ENCODE measurements around the gene ZPLD1. TPM values are rescaled to one million over a fixed set of nuclear protein-coding genes. Genes with fewer than 3 reads are reported as not detected.

ZPLD1 gene
- total RNA-seq, 2 experiments from 2014 or later = not detected

GRCh38 chr3:102481050-102481449 is 46.2 kb downstream of the ZPLD1 start:
- DNase-seq = no peak
- Mint-ChIP-seq H3K9me3 (no peaks in the 10 kb centered on the region), H3K36me3 (ENCODE audit: low read depth) (no peaks in the 10 kb centered on the region), H3K4me3 (no peak overlapping the region), H3K27me3 (peaks cover 4% of the 10 kb centered on the region), H3K4me1 (ENCODE audit: low read depth) (no peaks in the 10 kb centered on the region), H3K27ac (no peak overlapping the region)
- POLR2A ChIA-PET = interaction anchor here (0.7 kb wide), 1 partner anchor 13 kb away, joined by 3 read pairs; no protein-coding TSS in a partner anchor
- no peaks in the 10 kb centered on the region for H3K27me3 ChIP-seq (ENCODE audit: control insufficient read depth in 1 of 2, insufficient read depth in 2 of 2, low read length in 2 of 2)
- no peaks in the 10 kb centered on the region for H3K36me3 ChIP-seq (ENCODE audit: insufficient read depth, low read length)
- no peaks in the 10 kb centered on the region for H3K9me3 ChIP-seq (ENCODE audit: control insufficient read depth in 1 of 2, insufficient read depth in 1 of 2, low read length in 2 of 2)
- H3K4me3 ChIP-seq (ENCODE audit: low read length) = no peak overlapping the region
- H3K27ac ChIP-seq (ENCODE audit: low read depth in 1 of 2, low read length in 2 of 2) = no peak overlapping the region
- ATAC-seq (ENCODE audit: poor library complexity) = no peak
- intact Hi-C loops (cut with DNase I, micrococcal nuclease) = no loop called here
- H3K4me1 ChIP-seq (ENCODE audit: insufficient read depth, low read length) = no peaks in the 10 kb centered on the region
- CTCF ChIA-PET = no interaction called here
- no peak for TF ChIP-seq CTCF (IDR thresholded peaks at IDR 0.05)

GRCh38 chr3:102483556-102483955 is 48.7 kb downstream of the ZPLD1 start:
- H3K4me1 ChIP-seq (ENCODE audit: insufficient read depth, low read length) = no peaks in the 10 kb centered on the region
- no peaks in the 10 kb centered on the region for H3K9me3 ChIP-seq (ENCODE audit: control insufficient read depth in 1 of 2, insufficient read depth in 1 of 2, low read length in 2 of 2)
- Mint-ChIP-seq H3K27me3 (peaks cover 4% of the 10 kb centered on the region), H3K4me1 (ENCODE audit: low read depth) (no peaks in the 10 kb centered on the region), H3K27ac (no peak overlapping the region), H3K4me3 (no peak overlapping the region), H3K9me3 (no peaks in the 10 kb centered on the region), H3K36me3 (ENCODE audit: low read depth) (no peaks in the 10 kb centered on the region)
- intact Hi-C loops (cut with DNase I, micrococcal nuclease) = no loop called here
- H3K36me3 ChIP-seq (ENCODE audit: insufficient read depth, low read length) = no peaks in the 10 kb centered on the region
- ATAC-seq (ENCODE audit: poor library complexity) (no peak), DNase-seq (no peak)
- CTCF ChIA-PET = no interaction called here
- TF ChIP-seq CTCF (IDR thresholded peaks at IDR 0.05) = no peak
- POLR2A ChIA-PET = no interaction called here
- no peak overlapping the region for H3K4me3 ChIP-seq (ENCODE audit: low read length)
- no peak overlapping the region for H3K27ac ChIP-seq (ENCODE audit: low read depth in 1 of 2, low read length in 2 of 2)
- H3K27me3 ChIP-seq (ENCODE audit: control insufficient read depth in 1 of 2, insufficient read depth in 2 of 2, low read length in 2 of 2) = no peaks in the 10 kb centered on the region

GRCh38 chr3:102484363-102484762 is 49.5 kb downstream of the ZPLD1 start:
- Mint-ChIP-seq H3K36me3 (ENCODE audit: low read depth) (no peaks in the 10 kb centered on the region), H3K4me1 (ENCODE audit: low read depth) (no peaks in the 10 kb centered on the region), H3K27ac (no peak overlapping the region), H3K27me3 (no peaks in the 10 kb centered on the region), H3K4me3 (no peak overlapping the region), H3K9me3 (no peaks in the 10 kb centered on the region)
- DNase-seq = no peak
- CTCF ChIA-PET = no interaction called here
- intact Hi-C loops (cut with DNase I, micrococcal nuclease) = no loop called here
- H3K36me3 ChIP-seq (ENCODE audit: insufficient read depth, low read length) = no peaks in the 10 kb centered on the region
- H3K4me1 ChIP-seq (ENCODE audit: insufficient read depth, low read length) = no peaks in the 10 kb centered on the region
- H3K9me3 ChIP-seq (ENCODE audit: control insufficient read depth in 1 of 2, insufficient read depth in 1 of 2, low read length in 2 of 2) = no peaks in the 10 kb centered on the region
- POLR2A ChIA-PET = no interaction called here
- no peak for TF ChIP-seq CTCF (IDR thresholded peaks at IDR 0.05)
- no peak overlapping the region for H3K4me3 ChIP-seq (ENCODE audit: low read length)
- no peaks in the 10 kb centered on the region for H3K27me3 ChIP-seq (ENCODE audit: control insufficient read depth in 1 of 2, insufficient read depth in 2 of 2, low read length in 2 of 2)
- no peak overlapping the region for H3K27ac ChIP-seq (ENCODE audit: low read depth in 1 of 2, low read length in 2 of 2)
- no peak for ATAC-seq (ENCODE audit: poor library complexity)

All from CD4-positive, alpha-beta T cell (primary cell).